Tibial nerve (tissue), 4 donors: ENCODE measurements around the gene HRH2.

ENCODE experiments used
- EP300 ChIP-seq, 2 donors: sonication (generic); formaldehyde crosslinking; IDR thresholded peaks; one replicate each; pipeline ENCODE4 v1.6.1; 2017; ENCODE audit warnings: antibody characterized with exemption in 2 of 2, mild to moderate bottlenecking in 1 of 2
- POLR2A ChIP-seq, 2 donors: fragments of 450-650 bp; IDR thresholded peaks; one replicate each; pipeline ENCODE4 v1.6.1; 2017; ENCODE audit warnings: antibody characterized with exemption in 2 of 2, mild to moderate bottlenecking in 2 of 2, moderate library complexity in 2 of 2
- TF ChIP-seq, protein P1 (sequence below), 5 experiments: fragments of 200-600 bp in 3 of 5; fragments of 450-650 bp in 2 of 5; sonication (generic) in 3 of 5; IDR thresholded peaks; one replicate each; pipeline ENCODE4 v1.5.1; 2016 to 2019; ENCODE audit warnings: antibody characterized with exemption in 5 of 5, mild to moderate bottlenecking in 3 of 5, moderate library complexity in 2 of 5

DNA sequence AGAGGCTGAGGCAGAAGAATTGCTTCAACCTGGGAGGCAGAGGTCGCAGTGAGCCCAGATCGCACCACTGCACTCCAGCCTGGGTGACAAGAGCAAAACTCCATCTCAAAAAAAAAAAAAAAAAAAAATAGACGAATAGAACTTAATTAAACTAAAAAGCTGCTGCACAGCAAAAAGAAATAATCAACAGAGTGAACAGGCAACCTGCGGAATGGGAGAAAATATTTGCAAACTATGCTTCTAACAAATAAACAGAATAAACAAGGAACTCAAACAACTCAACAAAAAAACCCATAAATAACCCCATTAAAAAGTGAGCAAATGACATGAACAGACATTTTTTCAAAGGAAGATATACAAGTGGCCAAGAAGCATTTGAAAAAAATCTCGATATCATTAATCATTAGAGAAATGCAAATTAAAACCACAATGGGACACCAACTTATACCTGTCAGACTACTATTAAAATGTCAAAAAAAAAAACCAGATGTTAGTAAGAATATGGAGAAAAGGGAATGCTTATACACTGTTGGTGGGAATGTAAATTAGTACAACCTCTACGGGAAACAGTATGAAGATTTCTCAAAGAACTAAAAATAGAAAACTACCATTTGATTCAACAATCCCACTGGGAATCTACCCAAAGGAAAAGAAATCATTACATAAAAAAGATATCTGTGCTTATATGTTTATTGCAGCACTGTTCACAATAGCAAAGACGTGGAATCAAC is 21.9 kb upstream of the HRH2 start:
- TF ChIP-seq EP300 (IDR thresholded peaks at IDR 0.05) (no peak), POLR2A (IDR thresholded peaks at IDR 0.05) (no peak)
- TF ChIP-seq, protein P1, sequence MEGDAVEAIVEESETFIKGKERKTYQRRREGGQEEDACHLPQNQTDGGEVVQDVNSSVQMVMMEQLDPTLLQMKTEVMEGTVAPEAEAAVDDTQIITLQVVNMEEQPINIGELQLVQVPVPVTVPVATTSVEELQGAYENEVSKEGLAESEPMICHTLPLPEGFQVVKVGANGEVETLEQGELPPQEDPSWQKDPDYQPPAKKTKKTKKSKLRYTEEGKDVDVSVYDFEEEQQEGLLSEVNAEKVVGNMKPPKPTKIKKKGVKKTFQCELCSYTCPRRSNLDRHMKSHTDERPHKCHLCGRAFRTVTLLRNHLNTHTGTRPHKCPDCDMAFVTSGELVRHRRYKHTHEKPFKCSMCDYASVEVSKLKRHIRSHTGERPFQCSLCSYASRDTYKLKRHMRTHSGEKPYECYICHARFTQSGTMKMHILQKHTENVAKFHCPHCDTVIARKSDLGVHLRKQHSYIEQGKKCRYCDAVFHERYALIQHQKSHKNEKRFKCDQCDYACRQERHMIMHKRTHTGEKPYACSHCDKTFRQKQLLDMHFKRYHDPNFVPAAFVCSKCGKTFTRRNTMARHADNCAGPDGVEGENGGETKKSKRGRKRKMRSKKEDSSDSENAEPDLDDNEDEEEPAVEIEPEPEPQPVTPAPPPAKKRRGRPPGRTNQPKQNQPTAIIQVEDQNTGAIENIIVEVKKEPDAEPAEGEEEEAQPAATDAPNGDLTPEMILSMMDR (IDR thresholded peaks at IDR 0.05): no peak
